HepG2 (cell line): ENCODE data around the gene FAM219A. TPM values are rescaled to one million over a fixed set of nuclear protein-coding genes. Genes with fewer than 3 reads are reported as not detected.

Source experiments
- ATAC-seq: fragments of 200-7000 bp; cut with Tn5 transposase; 3 replicates; pipeline ENCODE4 v1.9.1; 2020; ENCODE audit warnings: mild to moderate bottlenecking, moderate library complexity
- BruUV-seq: library from RNA; stranded (reverse); fragments of 400-500 nt; replicated peaks from 2 replicates; lab custom pipeline; 2021; lab: Mats Ljungman, UMichigan
- CTCF ChIA-PET: fragments of 300-600 bp; formaldehyde crosslinking; extraction: SDS; loops from one replicate; lab custom pipeline; 2021; ENCODE audit warnings: low total read pairs, inconsistent platforms, low intra/inter-chr PET ratio; lab: Yijun Ruan, JAX
- POLR2A ChIA-PET: fragments of 350-600 bp; sonication (Branson Sonifier 250); formaldehyde crosslinking; loops from one replicate; lab custom pipeline; 2020; ENCODE audit warnings: antibody characterized with exemption, inconsistent platforms; lab: Yijun Ruan, JAX
- DNase-seq: peaks from one replicate; pipeline ENCODE4 v3.0.0-alpha.2; 2015; ENCODE audit warnings: low spot score
- FAIRE-seq: peaks from 3 replicates; lab custom pipeline; 2011; peaks lifted over from hg19 to GRCh38; lab: Jason Lieb, UNC
- H2AFZ ChIP-seq: one replicate; pipeline ENCODE4 v1.6.1; 2011; ENCODE audit warnings: low read length, inconsistent platforms
- H3K27ac ChIP-seq: fragments of 300-600 bp; 3 replicates; pipeline ENCODE4 v1.8.0; 2011; ENCODE audit warnings: mixed run types, mild to moderate bottlenecking, mixed read lengths, low read length, inconsistent platforms; ENCODE audit not compliant: insufficient read depth; ENCODE audit errors: extremely low read length
- H3K27me3 ChIP-seq, 2 experiments: fragments of 200-600 bp in 1 of 2; 2 replicates in 1 of 2; 3 replicates in 1 of 2; pipeline versions ENCODE4 v1.6.0 to v1.8.0; 2011; ENCODE audit warnings: low read length in 2 of 2, mild to moderate bottlenecking in 2 of 2, moderate library complexity in 2 of 2, inconsistent platforms in 1 of 2; ENCODE audit not compliant: insufficient read depth in 2 of 2, control insufficient read depth in 1 of 2
- H3K36me3 ChIP-seq, 2 experiments: fragments of 200-600 bp in 1 of 2; replicated peaks in 1 of 2; 2 replicates in 1 of 2; 3 replicates in 1 of 2; pipeline versions ENCODE4 v1.5.1 to v1.8.0; 2011; ENCODE audit warnings: low read length in 2 of 2, inconsistent platforms in 1 of 2; ENCODE audit not compliant: insufficient read depth in 2 of 2, control insufficient read depth in 1 of 2
- H3K4me1 ChIP-seq: 2 replicates; pipeline ENCODE4 v1.5.1; 2012; ENCODE audit warnings: low read length, inconsistent platforms; ENCODE audit not compliant: insufficient read depth
- H3K4me2 ChIP-seq: 2 replicates; pipeline ENCODE4 v1.6.0; 2011; ENCODE audit warnings: low read depth, low read length, inconsistent platforms
- H3K4me3 ChIP-seq, 3 experiments: fragments of 200-600 bp in 1 of 3; sonication (generic), shearing (Covaris generic) in 1 of 3; replicated peaks in 1 of 3; 2 replicates each; pipeline ENCODE4 v1.5.1; 2011 to 2016; ENCODE audit warnings: low read length in 3 of 3, inconsistent platforms in 2 of 3, low read depth in 2 of 3, mild to moderate bottlenecking in 2 of 3, control low read depth in 1 of 3, mixed read lengths in 1 of 3; ENCODE audit not compliant: insufficient read depth in 1 of 3
- H3K79me2 ChIP-seq: one replicate; pipeline ENCODE4 v1.6.1; 2011; ENCODE audit warnings: low read length, inconsistent platforms; ENCODE audit not compliant: insufficient read depth
- H3K9ac ChIP-seq: 2 replicates; pipeline ENCODE4 v1.6.0; 2011; ENCODE audit warnings: mild to moderate bottlenecking, low read depth, low read length, inconsistent platforms; ENCODE audit not compliant: insufficient read depth
- H3K9me3 ChIP-seq: 2 replicates; pipeline ENCODE4 v1.5.1; 2012; ENCODE audit warnings: mild to moderate bottlenecking, low read length
- H4K20me1 ChIP-seq: 2 replicates; pipeline ENCODE4 v1.6.0; 2011; ENCODE audit warnings: inconsistent platforms, mild to moderate bottlenecking, low read length, moderate library complexity; ENCODE audit not compliant: insufficient read depth
- FOXA1 ChIP-seq, 2 experiments: fragments of 450-650 bp in 1 of 2; sonication (generic) in 1 of 2; formaldehyde crosslinking in 1 of 2; IDR thresholded peaks; 2 replicates each; pipeline versions ENCODE4 v1.4.0 to v1.6.1; 2016 to 2020; ENCODE audit warnings: missing genetic modification reagents in 1 of 2
- HOMEZ ChIP-seq: IDR thresholded peaks from 2 replicates; pipeline ENCODE4 v1.6.1; 2016; ENCODE audit warnings: low read depth
- HOXD1 ChIP-seq: sonication (generic); formaldehyde crosslinking; IDR thresholded peaks from 2 replicates; pipeline ENCODE4 v1.5.0; 2020; ENCODE audit warnings: missing genetic modification reagents
- PAX8 ChIP-seq: sonication (generic); formaldehyde crosslinking; IDR thresholded peaks from 2 replicates; pipeline ENCODE4 v1.8.0; 2022; ENCODE audit warnings: mild to moderate bottlenecking, missing genetic modification reagents, borderline replicate concordance
- RBM39 ChIP-seq: fragments of 200-400 bp; formaldehyde crosslinking; IDR thresholded peaks from one replicate; pipeline ENCODE4 v1.6.1; 2018; ENCODE audit warnings: antibody characterized with exemption, mild to moderate bottlenecking, low read depth, low read length; ENCODE audit not compliant: poor library complexity, severe bottlenecking
- SCMH1 ChIP-seq: sonication (generic); formaldehyde crosslinking; IDR thresholded peaks from 2 replicates; pipeline ENCODE4 v1.9.0; 2021; ENCODE audit warnings: missing genetic modification reagents, mild to moderate bottlenecking, borderline replicate concordance
- ZFP1 ChIP-seq: IDR thresholded peaks from 2 replicates; pipeline ENCODE4 v1.6.1; 2016
- ZNF18 ChIP-seq: sonication (generic); formaldehyde crosslinking; IDR thresholded peaks from 2 replicates; pipeline ENCODE4 v1.8.0; 2022; ENCODE audit warnings: mild to moderate bottlenecking, missing genetic modification reagents; ENCODE audit not compliant: insufficient replicate concordance
- ZNF276 ChIP-seq: sonication (generic); formaldehyde crosslinking; IDR thresholded peaks from 2 replicates; pipeline ENCODE4 v1.4.0; 2020; ENCODE audit warnings: mild to moderate bottlenecking, low read depth, missing genetic modification reagents
- ZNF335 ChIP-seq: sonication (generic); formaldehyde crosslinking; IDR thresholded peaks from 2 replicates; pipeline ENCODE4 v1.4.0; 2020; ENCODE audit warnings: missing genetic modification reagents
- WGBS: methylation state at CpG from one replicate; pipeline ENCODE4 v1.1.6; 2017; ENCODE audit warnings: low lambda C conversion rate; 5-methylcytosine and 5-hydroxymethylcytosine counted together
- in situ Hi-C: cut with HindIII; loops from 2 replicates; pipeline ENCODE4 v1.10.0; 2017; ENCODE audit warnings: low pct_unique_long_range_greater_than_20kb; ENCODE audit not compliant: extremely low pct_ligation_motif_present
- intact Hi-C: fragments of 100-400 bp; cut with micrococcal nuclease; formaldehyde crosslinking; loops from one replicate; pipeline ENCODE4 v1.10.0; 2022; ENCODE audit not compliant: unreplicated experiment
- polyA plus RNA-seq, 8 experiments: library from polyadenylated mRNA; depleted of rRNA in 3 of 8; stranded (reverse) in 7 of 8; unstranded in 1 of 8; fragments of >200 nt; fragmentation: Illumina TruSeq in 4 of 8; extraction: Trizol in 4 of 8; gene quantifications; 2 replicates each; pipeline versions ENCODE4 v1.2.1 to v1.2.3, GENCODE V29; 2011 to 2016; ENCODE audit warnings: low read depth in 4 of 8, missing spikeins in 1 of 8, mixed read lengths in 1 of 8; ENCODE audit not compliant: insufficient read depth in 1 of 8
- total RNA-seq, 5 experiments: library from RNA; depleted of rRNA; stranded (reverse); fragments of >200 nt; fragmentation: Illumina TruSeq; extraction: Trizol; gene quantifications; 2 replicates each; pipeline ENCODE4 v1.2.3, GENCODE V29; 2016; ENCODE audit warnings: low read depth in 1 of 5

FAM219A gene
- total and polyA plus RNA-seq, 2 of the 13 experiments (the other 11 are each of a cell fraction or from before 2014, with no cell fraction given) = 3.9 to 6.4 TPM

GRCh38 chr9:34446951-34447350 lies 11.4 kb downstream of the FAM219A start:
- in situ Hi-C loops = no loop called here
- intact Hi-C loops = no loop called here
- H3K27ac ChIP-seq = no peak overlapping the region
- DNase-seq = no peak
- no peak for ATAC-seq
- no peak for TF ChIP-seq ZFP1 (CRISPR knock-in tag)
- TF ChIP-seq HOXD1 (CRISPR knock-in tag) = no peak
- TF ChIP-seq FOXA1 (IDR thresholded peaks at IDR 0.05) = no peak
- no peak for TF ChIP-seq FOXA1 (CRISPR knock-in tag; IDR thresholded peaks at IDR 0.05)
- no peak for TF ChIP-seq ZNF335 (CRISPR knock-in tag)
- TF ChIP-seq ZNF276 (CRISPR knock-in tag) = no peak
- TF ChIP-seq RBM39 = no peak
- TF ChIP-seq ZNF18 (CRISPR knock-in tag) = no peak
- TF ChIP-seq SCMH1 (CRISPR knock-in tag) = no peak
- no peak for TF ChIP-seq HOMEZ
- TF ChIP-seq PAX8 = no peak
- H3K36me3 ChIP-seq = no peaks in the 10 kb centered on the region
- no peaks in the 10 kb centered on the region for H4K20me1 ChIP-seq
- H3K79me2 ChIP-seq = peaks cover 2% of the 10 kb centered on the region
- H3K9ac ChIP-seq = no peak overlapping the region
- ChIA-PET POLR2A (no interaction called here), CTCF (no interaction called here)
- H3K27me3 ChIP-seq = no peaks in the 10 kb centered on the region
- H3K9me3 ChIP-seq = no peaks in the 10 kb centered on the region
- no peak overlapping the region for H2AFZ ChIP-seq
- no TSS peak for BruUV-seq
- H3K4me2 ChIP-seq = no peak overlapping the region
- no peak for FAIRE-seq
- WGBS = 100% methylated on average over 1 of the region's 1 CpG
- H3K4me1 ChIP-seq = peaks cover 10% of the 10 kb centered on the region; the same call in 1 of the 2 replicates
- no peak overlapping the region for H3K4me3 ChIP-seq
